Measurements from ENCODE around the gene VEZT. TPM values are rescaled to one million over a fixed set of nuclear protein-coding genes. Genes with fewer than 3 reads are reported as not detected.

Gene VEZT
- 67.7 and 74.6 TPM in 2 replicates for total RNA-seq

GRCh38 chr12:95217377-95218149, at the start of gene VEZT, which contains the start of gene FGD6:
Gene VEZT, plus strand, starts transcription at chr12:95217807. Its CDS starts 44 bp downstream, at chr12:95217851.
Gene FGD6, minus strand, starts transcription at chr12:95217467. Its CDS starts 227 bp downstream, at chr12:95217240.

Other genes with a start within 250 kb of the VEZT start
- 96.0 and 120 TPM in 2 replicates for gene NDUFA12, start 214.1 kb upstream of the VEZT start, total RNA-seq
- 13.5 and 19.2 TPM in 2 replicates for gene NR2C1, start 144.2 kb upstream of the VEZT start, total RNA-seq
- 3.4 and 7.1 TPM in 2 replicates for gene FGD6, start 340 bp upstream of the VEZT start, total RNA-seq